Hypothalamus (tissue), 51 donors: ENCODE results near the gene SCYL1.

ENCODE experiments used
- DNase-seq, 51 donors: peaks; one replicate each; lab custom pipeline; 2025; lab: John Stamatoyannopoulos, UW

Gene SCYL1

DNA sequence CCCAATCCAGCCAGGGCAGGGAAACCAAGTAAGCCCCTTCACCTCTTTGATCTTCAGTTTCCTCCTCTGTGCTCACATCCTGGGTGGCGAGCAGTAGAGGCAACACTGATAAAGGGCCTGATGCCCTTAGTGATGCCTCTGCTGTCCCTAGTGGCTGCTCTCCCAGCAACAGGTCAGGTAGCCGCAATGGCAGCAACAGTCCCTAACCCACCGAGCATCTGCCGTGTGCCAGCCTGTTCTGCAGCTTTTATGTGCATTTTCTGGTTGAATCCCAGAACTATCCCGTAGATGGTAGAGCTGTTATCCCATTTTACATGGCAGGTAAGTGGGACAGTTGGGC, 5.2 kb downstream of the SCYL1 start:
- DNase-seq = no peak

DNA sequence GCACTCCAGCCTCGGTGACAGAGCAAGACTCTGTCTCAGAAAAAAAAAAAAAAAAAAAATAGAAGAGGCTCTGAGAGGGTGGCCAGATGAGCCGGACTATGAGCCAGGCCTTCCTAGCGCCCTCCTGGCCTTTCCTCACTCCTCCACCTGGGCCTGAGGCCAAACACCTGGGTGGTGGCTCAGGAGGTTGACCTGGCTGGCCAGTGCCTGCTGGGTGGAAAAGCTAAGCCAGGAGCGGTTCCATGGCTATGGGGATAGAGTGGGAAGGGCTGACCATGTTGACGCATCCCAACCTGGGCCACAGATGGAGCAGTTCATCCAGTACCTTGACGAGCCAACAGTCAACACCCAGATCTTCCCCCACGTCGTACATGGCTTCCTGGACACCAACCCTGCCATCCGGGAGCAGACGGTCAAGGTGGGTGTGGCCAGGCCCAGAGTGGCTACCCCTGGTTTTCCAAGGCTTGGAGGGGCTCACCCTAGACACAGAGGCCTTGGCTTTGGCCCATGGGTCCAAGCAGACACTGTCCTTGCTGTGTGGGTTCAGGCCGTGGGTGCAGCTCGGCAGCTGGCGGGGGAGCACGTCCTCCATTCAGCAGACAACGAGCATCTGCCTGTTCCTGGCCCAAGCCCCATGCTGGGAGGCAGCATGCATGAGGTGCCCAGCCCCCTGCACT, 7.6 kb downstream of the SCYL1 start:
- no peak for DNase-seq

DNA sequence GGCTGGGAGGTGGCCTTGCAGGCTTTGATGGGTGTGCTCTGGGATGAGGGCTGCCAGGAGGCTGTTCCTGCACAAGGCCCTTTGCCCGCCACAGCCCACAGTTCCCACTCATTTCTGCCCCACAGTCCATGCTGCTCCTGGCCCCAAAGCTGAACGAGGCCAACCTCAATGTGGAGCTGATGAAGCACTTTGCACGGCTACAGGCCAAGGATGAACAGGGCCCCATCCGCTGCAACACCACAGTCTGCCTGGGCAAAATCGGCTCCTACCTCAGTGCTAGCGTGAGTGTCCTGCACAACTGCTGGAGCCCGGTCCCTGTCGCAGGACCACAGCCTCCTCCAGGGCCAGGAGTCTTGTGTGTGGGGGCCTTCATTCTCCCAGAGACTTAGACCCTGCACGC, 10.2 kb downstream of the SCYL1 start:
- no peak for DNase-seq

DNA sequence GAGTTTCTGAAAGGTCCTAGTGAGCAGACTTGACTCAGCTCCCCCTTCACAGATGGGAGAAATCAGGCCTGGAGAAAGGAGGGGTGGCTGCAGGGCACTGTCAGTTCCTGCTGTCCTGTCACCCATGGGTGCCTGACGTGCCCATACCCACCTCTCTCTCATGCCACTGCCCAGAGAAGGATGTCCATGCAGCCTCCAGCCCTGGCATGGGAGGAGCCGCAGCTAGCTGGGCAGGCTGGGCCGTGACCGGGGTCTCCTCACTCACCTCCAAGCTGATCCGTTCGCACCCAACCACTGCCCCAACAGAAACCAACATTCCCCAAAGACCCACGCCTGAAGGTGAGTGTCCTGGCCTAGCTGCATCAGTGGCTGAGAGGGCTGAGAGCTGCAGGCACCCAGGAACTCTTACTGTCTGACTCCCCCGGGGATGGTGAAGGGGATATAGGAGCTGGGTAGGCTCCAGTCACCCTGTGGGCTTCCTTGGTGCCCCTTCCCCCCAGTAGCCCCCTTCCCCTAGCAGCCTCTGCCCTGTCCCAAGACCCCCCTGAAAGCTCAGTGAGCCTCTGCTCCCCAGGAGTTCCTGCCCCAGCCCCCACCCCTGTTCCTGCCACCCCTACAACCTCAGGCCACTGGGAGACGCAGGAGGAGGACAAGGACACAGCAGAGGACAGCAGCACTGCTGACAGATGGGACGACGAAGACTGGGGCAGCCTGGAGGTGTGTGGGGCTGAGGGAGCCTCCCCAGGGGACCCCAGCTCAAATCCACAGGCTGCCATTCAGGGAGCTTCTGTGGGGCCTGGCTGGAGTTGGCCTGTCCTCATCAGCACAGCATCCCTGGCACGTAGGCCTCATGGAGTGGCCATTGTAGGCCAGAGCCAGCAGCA, 11.8 kb downstream of the SCYL1 start:
- no peak for DNase-seq

DNA sequence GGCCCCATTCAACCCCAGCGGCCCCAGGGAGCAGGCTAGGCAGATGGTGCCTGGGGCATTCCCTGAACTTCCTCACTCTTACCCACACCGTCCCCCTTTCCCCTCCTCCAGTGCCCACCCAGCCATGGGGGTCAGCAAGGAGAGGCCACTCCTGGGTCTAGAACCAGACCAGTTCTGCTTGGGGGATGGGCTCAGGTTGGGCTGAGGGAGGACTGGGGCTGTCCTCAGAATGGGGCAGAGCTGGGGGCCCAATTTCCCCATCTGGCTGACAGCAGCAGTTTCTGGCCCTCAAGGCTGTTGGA, 12.4 kb downstream of the SCYL1 start:
- DNase-seq = no peak

DNA sequence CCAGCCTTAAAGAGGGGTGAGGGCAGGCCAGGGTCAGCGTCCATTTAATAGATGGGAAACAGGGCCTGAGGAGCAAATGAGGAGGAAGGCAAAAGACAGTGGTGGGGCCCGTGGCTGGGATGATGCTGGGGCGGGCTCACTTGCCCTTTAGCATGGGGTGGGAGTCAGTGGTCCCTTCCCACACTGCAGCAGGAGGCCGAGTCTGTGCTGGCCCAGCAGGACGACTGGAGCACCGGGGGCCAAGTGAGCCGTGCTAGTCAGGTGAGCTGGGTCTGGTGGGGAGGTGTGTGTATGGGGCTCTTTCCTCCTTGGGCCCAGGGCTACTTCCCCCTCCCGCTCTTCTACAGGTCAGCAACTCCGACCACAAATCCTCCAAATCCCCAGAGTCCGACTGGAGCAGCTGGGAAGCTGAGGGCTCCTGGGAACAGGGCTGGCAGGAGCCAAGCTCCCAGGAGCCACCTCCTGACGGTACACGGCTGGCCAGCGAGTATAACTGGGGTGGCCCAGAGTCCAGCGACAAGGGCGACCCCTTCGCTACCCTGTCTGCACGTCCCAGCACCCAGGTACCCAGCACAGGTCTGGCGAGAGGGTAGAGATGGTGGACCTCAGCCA, 12.8 kb downstream of the SCYL1 start:
- DNase-seq = no peak

DNA sequence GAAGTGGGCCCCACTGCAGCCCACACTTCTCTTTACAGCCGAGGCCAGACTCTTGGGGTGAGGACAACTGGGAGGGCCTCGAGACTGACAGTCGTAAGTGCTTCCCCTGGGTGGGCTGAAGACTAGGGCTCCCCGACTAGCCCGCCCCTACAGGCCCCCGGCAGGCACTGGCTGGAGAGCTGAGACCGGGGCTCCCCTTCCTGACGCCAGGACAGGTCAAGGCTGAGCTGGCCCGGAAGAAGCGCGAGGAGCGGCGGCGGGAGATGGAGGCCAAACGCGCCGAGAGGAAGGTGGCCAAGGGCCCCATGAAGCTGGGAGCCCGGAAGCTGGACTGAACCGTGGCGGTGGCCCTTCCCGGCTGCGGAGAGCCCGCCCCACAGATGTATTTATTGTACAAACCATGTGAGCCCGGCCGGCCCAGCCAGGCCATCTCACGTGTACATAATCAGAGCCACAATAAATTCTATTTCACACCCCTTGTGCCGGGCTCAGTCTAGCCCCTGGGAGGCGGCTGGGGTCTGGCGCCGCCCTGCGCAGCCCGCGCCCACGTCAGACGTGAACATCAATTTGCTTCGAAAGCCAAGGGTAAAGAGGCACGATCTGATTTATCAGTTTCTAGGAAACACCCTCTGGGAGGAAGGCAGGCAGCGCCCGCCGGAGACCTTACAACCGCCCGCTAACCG, 13.5 kb downstream of the SCYL1 start:
- no peak for DNase-seq

DNA sequence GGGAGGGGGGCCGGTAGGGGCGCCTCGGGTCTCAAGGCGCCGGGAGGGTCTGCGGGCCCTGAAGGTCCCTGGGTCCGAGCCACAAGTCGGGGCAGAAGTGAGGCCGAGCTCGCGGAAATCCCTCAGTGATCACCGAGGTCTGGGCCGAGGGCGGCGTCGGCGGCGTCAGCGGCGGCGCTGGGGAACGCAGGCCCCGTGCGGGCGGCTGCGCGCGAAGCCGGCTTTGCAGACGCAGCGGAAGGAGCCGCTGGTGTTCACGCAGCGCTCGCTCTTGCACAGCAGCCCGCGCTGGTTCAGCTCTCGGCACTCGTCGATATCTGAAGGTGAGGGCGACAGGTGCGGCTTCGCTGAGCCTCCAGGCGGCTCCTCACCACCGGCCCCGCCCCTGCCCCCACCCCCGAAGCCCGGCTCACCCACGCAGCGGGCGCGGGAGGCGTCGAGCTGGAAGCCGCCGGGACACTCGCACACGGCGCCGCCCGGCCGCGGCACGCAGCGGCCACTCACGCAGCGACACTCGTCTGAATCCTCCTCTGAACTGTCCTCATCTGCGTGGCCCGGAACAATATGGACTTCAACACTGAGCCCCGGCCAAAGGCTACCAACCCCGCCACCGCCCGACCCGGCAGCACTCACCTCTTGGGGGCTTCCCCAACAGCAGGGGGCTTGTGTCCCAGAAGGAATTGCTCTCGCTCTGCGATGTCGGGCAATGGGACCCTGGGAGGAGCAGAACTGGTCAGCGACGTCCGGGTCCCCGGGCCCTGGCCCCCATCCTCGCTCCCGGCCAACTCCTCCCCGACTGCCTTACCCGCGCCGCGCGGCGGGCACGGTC, 14.2 kb downstream of the SCYL1 start:
- DNase-seq = peak in 1 of 51 donors; percentile 28

DNA sequence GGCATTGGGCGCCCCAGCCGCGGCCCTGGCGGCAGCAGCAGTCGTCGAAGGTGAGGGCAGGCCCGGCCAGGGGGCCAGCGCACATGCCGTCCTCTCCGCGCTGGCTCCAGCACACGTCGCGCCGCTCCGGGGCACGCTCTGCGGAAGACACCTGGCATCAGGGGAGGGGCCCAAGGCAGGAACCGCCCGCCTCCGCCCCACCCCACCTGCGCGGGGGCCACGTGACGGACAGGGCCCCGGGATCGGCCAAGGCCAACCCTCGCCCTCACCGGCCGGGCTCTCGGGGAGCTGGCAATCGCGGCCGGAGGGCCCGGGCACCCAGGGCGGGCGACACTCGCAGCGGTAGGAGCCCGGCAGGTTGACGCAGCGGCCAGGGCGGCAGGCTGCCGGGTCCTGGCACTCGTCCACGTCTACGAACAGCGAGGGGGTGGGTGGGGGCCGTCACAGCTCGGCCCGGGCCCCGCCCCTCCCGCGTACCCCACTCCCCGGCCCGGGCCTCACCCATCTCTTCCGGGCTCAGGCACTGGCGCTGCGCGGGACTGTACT, 14.9 kb downstream of the SCYL1 start:
- no peak for DNase-seq

DNA sequence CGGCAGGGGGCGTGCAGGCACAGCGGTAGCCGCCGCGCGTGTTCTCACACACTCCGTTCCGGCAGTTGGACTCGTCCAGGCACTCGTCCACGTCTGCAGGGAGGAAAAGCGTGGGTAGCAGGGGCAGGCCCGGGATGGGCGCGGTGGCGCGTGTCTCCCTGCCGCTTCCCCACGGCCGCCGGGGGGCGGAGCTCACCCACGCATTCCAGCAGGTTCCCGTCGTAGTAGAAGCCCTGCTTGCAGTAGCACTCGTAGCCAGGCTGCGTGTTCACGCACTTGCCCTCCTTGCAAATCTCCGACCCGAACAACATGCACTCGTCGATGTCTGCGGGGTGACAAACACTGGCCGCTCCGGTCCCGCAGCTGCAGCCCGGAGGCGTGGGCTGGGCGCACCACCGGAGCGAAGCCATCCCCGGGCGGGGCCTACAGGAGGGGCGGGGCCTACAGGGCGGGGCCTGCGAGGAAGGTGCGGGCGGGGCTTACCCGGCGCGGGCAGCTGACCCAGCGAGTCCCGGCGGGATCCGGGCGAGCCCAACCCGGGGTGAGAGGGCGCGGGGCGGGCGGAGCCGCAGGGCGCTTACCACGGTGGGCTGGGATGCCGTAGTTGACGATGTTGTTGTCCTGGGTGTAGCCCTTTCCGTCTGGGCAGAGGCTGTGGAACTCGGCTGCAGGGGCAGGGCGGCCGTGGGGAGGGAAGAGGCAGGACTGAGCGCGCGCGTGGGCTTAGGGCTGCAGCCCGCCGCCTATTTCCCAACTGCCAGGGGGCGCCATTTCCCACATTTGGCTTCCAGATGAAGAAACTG, 15.6 kb downstream of the SCYL1 start:
- peak; percentile 55 to 99 (median 86) for DNase-seq

DNA sequence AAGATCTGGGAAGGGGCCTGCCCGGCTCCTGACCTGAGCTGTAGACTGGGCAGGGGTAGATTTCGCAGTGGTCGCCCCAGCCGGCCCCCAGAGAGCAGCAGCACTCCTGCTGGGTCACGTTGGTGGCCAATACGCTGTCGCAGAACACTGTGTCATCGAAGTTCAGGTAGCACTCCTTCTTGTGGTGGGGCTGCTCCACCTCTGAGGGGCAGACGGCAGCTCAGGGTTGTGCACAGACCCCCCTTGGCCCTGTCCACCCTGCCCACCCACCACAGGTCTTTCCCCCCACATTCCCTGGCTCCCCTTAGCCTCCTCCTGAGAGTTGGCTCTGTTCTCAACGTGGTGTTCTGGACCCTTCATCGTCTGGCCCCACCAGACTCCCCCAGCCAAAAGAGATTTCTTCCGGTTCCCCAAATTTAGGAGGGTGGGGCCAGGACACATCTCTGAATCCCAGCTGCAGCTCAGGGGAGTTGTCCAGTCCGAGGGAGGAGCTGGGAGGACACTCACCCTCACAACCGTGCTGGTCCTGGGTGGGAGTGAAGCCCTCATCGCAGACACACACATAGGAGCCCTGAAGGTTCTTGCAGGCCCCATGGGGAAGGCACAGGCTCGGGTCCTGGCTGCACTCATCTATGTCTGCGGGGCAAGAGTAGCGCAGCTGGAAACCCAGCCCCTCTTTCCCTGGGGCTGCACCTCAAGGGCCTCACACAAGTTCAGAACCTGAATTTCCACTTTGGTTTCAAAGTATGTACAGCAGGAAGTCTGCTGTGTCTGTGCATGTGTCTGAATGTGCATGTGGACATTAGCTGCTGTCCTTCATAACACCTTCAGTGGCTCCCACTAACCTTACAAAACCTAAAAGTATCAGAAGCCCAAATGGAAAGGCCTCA, 16.5 kb downstream of the SCYL1 start:
- no peak for DNase-seq

DNA sequence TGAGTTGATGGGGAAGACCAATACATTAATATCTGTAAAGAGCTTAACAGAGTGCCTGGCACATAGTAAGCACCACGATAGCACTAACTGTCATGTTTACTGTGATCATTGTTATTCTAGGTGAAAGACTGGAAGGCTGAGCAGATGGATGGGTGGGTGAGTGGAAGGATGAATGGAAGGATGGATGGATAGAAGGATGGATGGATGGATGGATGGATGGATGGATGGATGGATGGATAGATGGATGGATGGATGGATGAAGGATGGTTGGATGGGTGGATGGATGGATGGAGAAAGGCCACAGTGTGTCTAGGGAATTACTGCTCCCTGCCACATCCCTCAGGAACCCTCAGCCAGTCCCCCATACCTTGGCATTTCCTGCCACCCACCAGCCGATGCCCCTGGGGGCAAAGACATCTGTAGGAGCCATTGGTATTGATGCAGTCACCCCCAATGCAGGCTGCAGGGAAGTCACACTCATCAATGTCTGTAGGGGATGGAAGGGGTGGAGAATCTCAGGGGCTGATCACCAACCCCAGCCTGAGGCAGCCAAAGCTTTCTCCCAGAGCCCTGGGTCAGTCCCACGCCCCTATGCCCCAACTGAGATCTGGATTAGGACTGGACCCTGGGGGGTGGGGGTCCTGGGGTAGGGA, 18.0 kb downstream of the SCYL1 start:
- no peak for DNase-seq

DNA sequence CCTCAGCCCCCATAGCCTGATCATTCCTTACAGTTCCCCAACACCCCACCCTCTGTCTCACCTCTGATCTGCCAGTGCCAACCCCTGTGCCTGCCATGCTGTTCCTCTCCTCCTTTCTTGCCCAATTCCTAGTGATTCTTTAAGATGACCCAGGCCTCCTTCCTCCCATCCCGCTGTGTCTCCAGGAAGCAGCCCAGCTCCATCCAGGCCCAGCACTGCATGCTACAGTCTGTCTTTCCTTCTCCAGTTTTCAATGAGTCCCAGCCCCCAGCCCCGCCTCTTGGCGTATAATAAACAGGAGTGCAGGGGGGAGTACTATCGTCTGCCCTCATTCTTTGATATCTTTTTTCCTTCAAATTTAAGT, 21.0 kb downstream of the SCYL1 start:
- DNase-seq = no peak

DNA sequence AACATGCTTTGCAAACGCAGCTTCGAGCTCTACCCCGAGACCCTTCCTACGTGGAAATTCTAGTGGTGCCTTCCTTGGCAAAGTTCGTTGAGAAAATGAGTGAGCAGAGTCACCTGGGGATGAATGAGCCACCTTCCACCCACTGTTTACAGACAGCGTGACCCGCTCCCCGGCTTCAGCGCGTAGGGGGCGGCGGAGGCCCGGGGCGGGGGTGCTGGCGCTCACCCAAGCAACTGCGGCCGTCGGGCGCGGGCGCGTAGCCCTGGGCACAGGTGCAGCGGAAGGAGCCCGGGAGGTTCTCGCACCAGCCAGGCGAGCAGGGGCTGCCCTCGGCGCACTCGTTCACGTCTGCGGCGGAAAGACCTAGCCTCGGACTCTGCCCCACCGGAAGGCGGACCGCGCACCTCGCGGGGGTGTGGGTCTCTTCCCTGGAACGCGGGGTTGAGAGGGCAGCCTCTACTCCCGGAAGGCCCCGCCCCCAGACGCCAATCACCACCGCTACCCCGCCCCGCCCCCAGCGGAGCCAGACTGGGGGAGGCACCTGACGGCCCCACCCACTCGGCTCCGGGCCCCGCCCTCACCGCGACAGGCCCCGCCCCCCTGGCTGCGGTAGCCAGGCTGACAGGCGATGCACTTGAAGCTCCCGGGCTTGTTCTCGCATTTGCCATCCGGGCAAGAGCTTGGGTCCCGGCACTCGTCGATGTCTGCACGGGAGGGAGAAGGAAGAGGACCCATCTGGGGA, 21.5 kb downstream of the SCYL1 start:
- peak in 24 of 51 donors; percentile 13 to 59 (median 32) for DNase-seq

DNA sequence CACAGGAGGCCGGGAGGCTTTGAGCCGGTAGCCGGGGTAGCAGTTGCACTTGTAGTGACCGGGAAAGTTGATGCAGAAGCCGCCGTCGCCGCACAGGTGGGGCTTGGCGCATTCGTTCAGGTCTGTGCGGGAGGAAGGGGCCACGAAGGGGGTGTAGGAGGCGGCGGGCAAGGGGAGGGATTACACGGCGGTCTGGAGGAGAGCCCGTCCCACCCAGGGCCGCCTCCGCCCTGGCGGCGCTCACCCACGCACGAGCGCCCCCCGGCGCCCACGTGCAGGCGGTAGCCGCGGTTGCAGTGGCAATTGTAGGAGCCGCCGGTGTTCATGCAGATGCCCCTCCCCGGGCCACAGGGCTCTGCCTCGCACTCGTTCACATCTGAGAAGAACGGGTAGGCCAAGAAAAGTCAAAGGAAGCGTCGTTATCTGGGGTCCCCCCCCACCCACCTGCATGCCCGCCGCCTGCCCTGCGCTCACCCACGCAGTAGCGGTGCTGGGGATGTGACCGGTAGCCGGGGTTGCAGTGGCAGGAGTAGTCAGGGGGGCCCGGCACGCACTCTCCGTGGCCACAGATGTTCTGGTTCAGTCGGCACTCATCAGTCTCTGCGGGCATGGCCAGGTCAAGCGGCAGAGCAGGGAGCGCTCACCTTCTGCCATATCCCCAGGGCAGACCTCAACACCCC, 22.7 kb downstream of the SCYL1 start:
- DNase-seq = no peak

DNA sequence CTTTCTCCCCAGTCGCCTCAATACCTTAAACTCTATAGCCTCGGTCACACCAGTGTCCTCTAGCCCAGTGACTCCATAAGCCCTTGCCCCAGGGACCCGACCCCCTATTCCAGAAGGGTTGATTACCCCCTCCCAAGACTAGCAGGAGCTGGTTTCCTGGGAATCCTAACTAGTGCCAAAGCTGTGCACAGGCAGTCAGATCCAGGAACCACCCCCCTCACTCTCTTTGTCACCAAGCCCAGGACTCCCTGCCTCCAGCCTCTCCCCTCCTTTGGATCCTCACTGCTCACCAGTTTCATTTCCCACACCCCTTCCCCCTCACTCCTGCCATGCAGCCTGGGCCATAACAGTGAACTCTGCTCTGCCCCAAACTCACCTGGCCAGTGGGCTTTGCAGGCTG, 23.5 kb downstream of the SCYL1 start:
- DNase-seq = no peak

DNA sequence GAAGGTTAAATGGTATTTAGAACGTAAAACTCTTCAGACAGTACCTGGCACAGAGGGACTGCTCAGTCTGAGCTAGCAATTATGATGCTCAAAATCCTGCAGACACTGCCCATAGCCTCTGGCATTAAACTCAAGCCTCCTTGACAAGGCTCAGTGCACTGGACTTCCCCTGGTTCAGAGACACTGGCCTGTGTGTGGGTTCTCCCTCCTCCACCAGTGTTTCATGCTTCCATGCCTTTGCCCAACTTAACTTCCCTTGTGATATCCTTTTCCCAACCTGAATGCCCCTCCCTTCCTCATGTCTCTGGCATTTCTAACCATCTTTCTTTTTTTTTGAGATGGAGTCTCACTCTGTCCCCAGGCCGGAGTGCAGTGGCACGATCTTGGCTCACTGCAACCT, 24.2 kb downstream of the SCYL1 start:
- no peak for DNase-seq
